GM23338 (cell line): ENCODE measurements around the gene TYMS. TPM values are rescaled to one million over a fixed set of nuclear protein-coding genes. Genes with fewer than 3 reads are reported as not detected.

Experiments used
- ATAC-seq: fragments of 200-7000 bp; cut with Tn5 transposase; 3 replicates; pipeline ENCODE4 v1.9.1; 2020
- DNase-seq: peaks from one replicate; pipeline ENCODE4 v3.0.0-alpha.2; 2015; ENCODE audit warnings: low spot score
- H2AFZ ChIP-seq: fragments of 200-600 bp; sonication (generic); 2 replicates; pipeline ENCODE4 v1.8.0; 2016; ENCODE audit warnings: antibody characterized with exemption, mild to moderate bottlenecking, moderate library complexity
- H3F3A ChIP-seq: fragments of 200-600 bp; sonication (generic); replicated peaks from 2 replicates; pipeline ENCODE4 v1.8.0; 2017; ENCODE audit warnings: antibody characterized with exemption, mixed run types, low read depth
- H3K27ac ChIP-seq: fragments of 200-600 bp; sonication (generic); 2 replicates; pipeline ENCODE4 v1.6.1; 2016; ENCODE audit warnings: low read depth
- H3K27me3 ChIP-seq: fragments of 200-600 bp; sonication (generic); 2 replicates; pipeline ENCODE4 v1.8.0; 2016; ENCODE audit warnings: mild to moderate bottlenecking, mixed run types, moderate library complexity; ENCODE audit not compliant: insufficient read depth
- H3K36me3 ChIP-seq: fragments of 200-600 bp; sonication (generic); 2 replicates; pipeline ENCODE4 v1.8.0; 2016; ENCODE audit warnings: mild to moderate bottlenecking; ENCODE audit not compliant: insufficient read depth
- H3K4me1 ChIP-seq: fragments of 200-600 bp; sonication (generic); 2 replicates; pipeline ENCODE4 v1.8.0; 2016; ENCODE audit warnings: mild to moderate bottlenecking, moderate library complexity; ENCODE audit not compliant: insufficient read depth
- H3K4me2 ChIP-seq: fragments of 200-600 bp; sonication (generic); 2 replicates; pipeline ENCODE4 v1.7.1; 2017; ENCODE audit warnings: mixed run types
- H3K4me3 ChIP-seq: fragments of 200-600 bp; sonication (generic); 2 replicates; pipeline ENCODE4 v1.6.1; 2016; ENCODE audit warnings: mixed run types
- H3K79me2 ChIP-seq: fragments of 200-600 bp; sonication (generic); replicated peaks from 2 replicates; pipeline ENCODE4 v1.8.0; 2017; ENCODE audit warnings: mild to moderate bottlenecking; ENCODE audit not compliant: insufficient read depth
- H3K9me2 ChIP-seq: fragments of 200-600 bp; sonication (generic); 2 replicates; pipeline ENCODE4 v1.8.0; 2017; ENCODE audit not compliant: insufficient read depth
- H4K20me1 ChIP-seq: fragments of 200-600 bp; sonication (generic); replicated peaks from 2 replicates; pipeline ENCODE4 v1.8.0; 2017; ENCODE audit warnings: mild to moderate bottlenecking; ENCODE audit not compliant: insufficient read depth
- H3K27ac Mint-ChIP-seq: 2 replicates; pipeline ENCODE4 v1.8.0; 2020; ENCODE audit warnings: inconsistent platforms, mild to moderate bottlenecking, moderate library complexity, mixed read lengths
- H3K27me3 Mint-ChIP-seq: 3 replicates; pipeline ENCODE4 v1.8.0; 2022; ENCODE audit warnings: low read depth, mild to moderate bottlenecking, moderate library complexity, mixed read lengths, inconsistent platforms; ENCODE audit not compliant: insufficient read depth, poor library complexity
- H3K36me3 Mint-ChIP-seq: 3 replicates; pipeline ENCODE4 v1.8.0; 2021; ENCODE audit warnings: low read depth, mild to moderate bottlenecking, inconsistent platforms, moderate library complexity, mixed read lengths
- H3K4me1 Mint-ChIP-seq: 3 replicates; pipeline ENCODE4 v1.8.0; 2020; ENCODE audit warnings: mild to moderate bottlenecking, inconsistent platforms, mixed read lengths
- H3K4me3 Mint-ChIP-seq: 3 replicates; pipeline ENCODE4 v1.8.0; 2021; ENCODE audit warnings: moderate library complexity, mild to moderate bottlenecking, inconsistent platforms, mixed read lengths
- H3K9me3 Mint-ChIP-seq: 3 replicates; pipeline ENCODE4 v1.8.0; 2020; ENCODE audit warnings: moderate library complexity, mild to moderate bottlenecking, inconsistent platforms, mixed read lengths
- CREB1 ChIP-seq: fragments of 250-450 bp; sonication (Bioruptor Pico); IDR thresholded peaks from 2 replicates; pipeline ENCODE4 v1.5.0; 2020; ENCODE audit warnings: low read depth, mild to moderate bottlenecking, moderate library complexity
- CTCF ChIP-seq, 2 experiments: fragments of 200-600 bp in 1 of 2; sonication (generic) in 1 of 2; conservative IDR thresholded peaks; 2 replicates each; pipeline versions ENCODE4 v1.5.1 to v1.6.1; 2016 to 2017; ENCODE audit warnings: antibody characterized with exemption in 2 of 2, low read depth in 2 of 2, mild to moderate bottlenecking in 2 of 2, moderate library complexity in 1 of 2
- EZH2 ChIP-seq: fragments of 200-600 bp; sonication (generic); IDR thresholded peaks from one replicate; pipeline ENCODE4 v1.8.0; 2017; ENCODE audit warnings: antibody characterized with exemption, mild to moderate bottlenecking, low read depth; ENCODE audit not compliant: unreplicated experiment
- EZH2phosphoT487 ChIP-seq: fragments of 200-600 bp; sonication (generic); IDR thresholded peaks from one replicate; pipeline ENCODE4 v1.8.1; 2018; ENCODE audit warnings: antibody characterized with exemption; ENCODE audit not compliant: unreplicated experiment
- JUNB ChIP-seq: IDR thresholded peaks from one replicate; pipeline ENCODE4 v1.6.1; 2016; ENCODE audit warnings: antibody characterized with exemption; ENCODE audit not compliant: unreplicated experiment
- NANOG ChIP-seq: IDR thresholded peaks from 2 replicates; pipeline ENCODE4 v1.6.1; 2016; ENCODE audit warnings: antibody characterized with exemption, borderline replicate concordance
- POLR2AphosphoS5 ChIP-seq: IDR thresholded peaks from 2 replicates; pipeline ENCODE4 v1.6.1; 2016; ENCODE audit warnings: antibody characterized with exemption, low read depth
- REST ChIP-seq: IDR thresholded peaks from one replicate; pipeline ENCODE4 v1.6.1; 2018; ENCODE audit warnings: antibody characterized with exemption; ENCODE audit not compliant: unreplicated experiment
- STAT1 ChIP-seq: IDR thresholded peaks from one replicate; pipeline ENCODE4 v1.6.1; 2016; ENCODE audit warnings: antibody characterized with exemption; ENCODE audit not compliant: unreplicated experiment
- ZNF114 ChIP-seq: fragments of 250-450 bp; sonication (Bioruptor Pico); IDR thresholded peaks from 2 replicates; pipeline ENCODE4 v1.5.0; 2020; ENCODE audit warnings: mild to moderate bottlenecking, moderate library complexity
- ZNF331 ChIP-seq: fragments of 250-450 bp; sonication (Bioruptor Pico); IDR thresholded peaks from 2 replicates; pipeline ENCODE4 v1.5.0; 2020; ENCODE audit warnings: low read depth, mild to moderate bottlenecking, moderate library complexity
- polyA plus RNA-seq: library from polyadenylated mRNA; unstranded; fragments of >200 nt; fragmentation: Nextera tagmentation; extraction: Ambion mirVana; gene quantifications from 2 replicates; pipeline ENCODE4 v1.2.1, GENCODE V29; 2016
- total RNA-seq: library from RNA; depleted of rRNA; stranded (reverse); fragments of >200 nt; shearing (Covaris generic); gene quantifications from 2 replicates; pipeline ENCODE4 v1.2.3, GENCODE V29; 2014
- TF ChIP-seq, protein P1 (sequence below): IDR thresholded peaks from 2 replicates; pipeline ENCODE4 v1.6.1; 2016; ENCODE audit warnings: antibody characterized with exemption
- TF ChIP-seq, protein P2 (sequence below): fragments of 250-450 bp; sonication (Bioruptor Pico); IDR thresholded peaks from 2 replicates; pipeline ENCODE4 v1.5.0; 2020; ENCODE audit warnings: mild to moderate bottlenecking, moderate library complexity

TYMS gene
- total and polyA plus RNA-seq, 2 experiments from 2014 or later, result 52.9 to 72.3 TPM

DNA sequence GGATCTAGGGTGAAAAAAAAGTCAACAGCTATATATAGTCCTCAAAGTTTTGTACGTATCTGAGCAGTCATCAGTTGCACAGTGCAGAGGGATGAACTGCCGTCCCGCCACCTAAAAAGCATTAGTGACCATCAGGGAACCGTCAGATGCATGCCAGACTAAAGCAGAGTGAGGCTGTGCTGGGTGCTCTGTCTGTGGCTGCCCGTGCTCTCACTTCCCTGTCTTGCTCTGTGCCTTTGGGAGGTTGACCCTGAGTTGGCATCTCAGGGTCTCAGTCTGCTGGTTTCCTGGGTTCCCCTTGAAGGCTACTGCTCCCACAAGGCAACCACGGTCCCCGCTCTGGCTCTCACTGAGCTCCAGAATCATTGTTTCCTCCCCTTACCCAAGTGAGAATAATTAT lies 49.5 kb upstream of the TYMS start:
- DNase-seq (no peak), ATAC-seq (no peak)
- Histone ChIP-seq H2AFZ (no peak overlapping the region), H3K4me2 (no peak overlapping the region), H3K36me3 (no peaks in the 10 kb centered on the region), H4K20me1 (no peaks in the 10 kb centered on the region), H3K27ac (no peak overlapping the region), H3K4me3 (no peak overlapping the region), H3K27me3 (no peaks in the 10 kb centered on the region), H3K4me1 (no peaks in the 10 kb centered on the region), H3K79me2 (no peaks in the 10 kb centered on the region), H3K9me2 (peaks cover 3% of the 10 kb centered on the region; the same call in 1 of the 2 replicates), H3F3A (no peaks in the 10 kb centered on the region)
- Mint-ChIP-seq H3K36me3 (no peaks in the 10 kb centered on the region), H3K27me3 (peaks cover 2% of the 10 kb centered on the region), H3K4me3 (no peak overlapping the region), H3K4me1 (peaks cover 3% of the 10 kb centered on the region; the same call in 2 of the 3 replicates), H3K27ac (no peak overlapping the region), H3K9me3 (no peaks in the 10 kb centered on the region)
- TF ChIP-seq REST (no peak), JUNB (no peak), STAT1 (no peak), POLR2AphosphoS5 (no peak), EZH2phosphoT487 (no peak), NANOG (no peak), ZNF114 (no peak), CTCF (conservative IDR thresholded peaks at IDR 0.05; ENCODE audit: low read depth in 2 of 2) (no peak), CREB1 (CRISPR knock-in tag) (no peak), EZH2 (no peak), ZNF331 (CRISPR knock-in tag) (no peak)
- TF ChIP-seq, protein P1, sequence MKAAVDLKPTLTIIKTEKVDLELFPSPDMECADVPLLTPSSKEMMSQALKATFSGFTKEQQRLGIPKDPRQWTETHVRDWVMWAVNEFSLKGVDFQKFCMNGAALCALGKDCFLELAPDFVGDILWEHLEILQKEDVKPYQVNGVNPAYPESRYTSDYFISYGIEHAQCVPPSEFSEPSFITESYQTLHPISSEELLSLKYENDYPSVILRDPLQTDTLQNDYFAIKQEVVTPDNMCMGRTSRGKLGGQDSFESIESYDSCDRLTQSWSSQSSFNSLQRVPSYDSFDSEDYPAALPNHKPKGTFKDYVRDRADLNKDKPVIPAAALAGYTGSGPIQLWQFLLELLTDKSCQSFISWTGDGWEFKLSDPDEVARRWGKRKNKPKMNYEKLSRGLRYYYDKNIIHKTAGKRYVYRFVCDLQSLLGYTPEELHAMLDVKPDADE, result no peak
- TF ChIP-seq, protein P2, sequence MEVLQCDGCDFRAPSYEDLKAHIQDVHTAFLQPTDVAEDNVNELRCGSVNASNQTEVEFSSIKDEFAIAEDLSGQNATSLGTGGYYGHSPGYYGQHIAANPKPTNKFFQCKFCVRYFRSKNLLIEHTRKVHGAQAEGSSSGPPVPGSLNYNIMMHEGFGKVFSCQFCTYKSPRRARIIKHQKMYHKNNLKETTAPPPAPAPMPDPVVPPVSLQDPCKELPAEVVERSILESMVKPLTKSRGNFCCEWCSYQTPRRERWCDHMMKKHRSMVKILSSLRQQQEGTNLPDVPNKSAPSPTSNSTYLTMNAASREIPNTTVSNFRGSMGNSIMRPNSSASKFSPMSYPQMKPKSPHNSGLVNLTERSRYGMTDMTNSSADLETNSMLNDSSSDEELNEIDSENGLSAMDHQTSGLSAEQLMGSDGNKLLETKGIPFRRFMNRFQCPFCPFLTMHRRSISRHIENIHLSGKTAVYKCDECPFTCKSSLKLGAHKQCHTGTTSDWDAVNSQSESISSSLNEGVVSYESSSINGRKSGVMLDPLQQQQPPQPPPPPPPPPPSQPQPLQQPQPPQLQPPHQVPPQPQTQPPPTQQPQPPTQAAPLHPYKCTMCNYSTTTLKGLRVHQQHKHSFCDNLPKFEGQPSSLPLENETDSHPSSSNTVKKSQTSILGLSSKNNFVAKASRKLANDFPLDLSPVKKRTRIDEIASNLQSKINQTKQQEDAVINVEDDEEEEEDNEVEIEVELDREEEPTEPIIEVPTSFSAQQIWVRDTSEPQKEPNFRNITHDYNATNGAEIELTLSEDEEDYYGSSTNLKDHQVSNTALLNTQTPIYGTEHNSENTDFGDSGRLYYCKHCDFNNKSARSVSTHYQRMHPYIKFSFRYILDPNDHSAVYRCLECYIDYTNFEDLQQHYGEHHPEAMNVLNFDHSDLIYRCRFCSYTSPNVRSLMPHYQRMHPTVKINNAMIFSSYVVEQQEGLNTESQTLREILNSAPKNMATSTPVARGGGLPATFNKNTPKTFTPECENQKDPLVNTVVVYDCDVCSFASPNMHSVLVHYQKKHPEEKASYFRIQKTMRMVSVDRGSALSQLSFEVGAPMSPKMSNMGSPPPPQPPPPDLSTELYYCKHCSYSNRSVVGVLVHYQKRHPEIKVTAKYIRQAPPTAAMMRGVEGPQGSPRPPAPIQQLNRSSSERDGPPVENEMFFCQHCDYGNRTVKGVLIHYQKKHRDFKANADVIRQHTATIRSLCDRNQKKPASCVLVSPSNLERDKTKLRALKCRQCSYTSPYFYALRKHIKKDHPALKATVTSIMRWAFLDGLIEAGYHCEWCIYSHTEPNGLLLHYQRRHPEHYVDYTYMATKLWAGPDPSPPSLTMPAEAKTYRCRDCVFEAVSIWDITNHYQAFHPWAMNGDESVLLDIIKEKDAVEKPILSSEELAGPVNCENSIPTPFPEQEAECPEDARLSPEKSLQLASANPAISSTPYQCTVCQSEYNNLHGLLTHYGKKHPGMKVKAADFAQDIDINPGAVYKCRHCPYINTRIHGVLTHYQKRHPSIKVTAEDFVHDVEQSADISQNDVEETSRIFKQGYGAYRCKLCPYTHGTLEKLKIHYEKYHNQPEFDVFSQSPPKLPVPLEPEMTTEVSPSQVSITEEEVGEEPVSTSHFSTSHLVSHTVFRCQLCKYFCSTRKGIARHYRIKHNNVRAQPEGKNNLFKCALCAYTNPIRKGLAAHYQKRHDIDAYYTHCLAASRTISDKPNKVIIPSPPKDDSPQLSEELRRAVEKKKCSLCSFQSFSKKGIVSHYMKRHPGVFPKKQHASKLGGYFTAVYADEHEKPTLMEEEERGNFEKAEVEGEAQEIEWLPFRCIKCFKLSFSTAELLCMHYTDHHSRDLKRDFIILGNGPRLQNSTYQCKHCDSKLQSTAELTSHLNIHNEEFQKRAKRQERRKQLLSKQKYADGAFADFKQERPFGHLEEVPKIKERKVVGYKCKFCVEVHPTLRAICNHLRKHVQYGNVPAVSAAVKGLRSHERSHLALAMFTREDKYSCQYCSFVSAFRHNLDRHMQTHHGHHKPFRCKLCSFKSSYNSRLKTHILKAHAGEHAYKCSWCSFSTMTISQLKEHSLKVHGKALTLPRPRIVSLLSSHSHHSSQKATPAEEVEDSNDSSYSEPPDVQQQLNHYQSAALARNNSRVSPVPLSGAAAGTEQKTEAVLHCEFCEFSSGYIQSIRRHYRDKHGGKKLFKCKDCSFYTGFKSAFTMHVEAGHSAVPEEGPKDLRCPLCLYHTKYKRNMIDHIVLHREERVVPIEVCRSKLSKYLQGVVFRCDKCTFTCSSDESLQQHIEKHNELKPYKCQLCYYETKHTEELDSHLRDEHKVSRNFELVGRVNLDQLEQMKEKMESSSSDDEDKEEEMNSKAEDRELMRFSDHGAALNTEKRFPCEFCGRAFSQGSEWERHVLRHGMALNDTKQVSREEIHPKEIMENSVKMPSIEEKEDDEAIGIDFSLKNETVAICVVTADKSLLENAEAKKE (CRISPR knock-in tag), result no peak
